ENCODE results near the gene ROBO1.

DNA sequence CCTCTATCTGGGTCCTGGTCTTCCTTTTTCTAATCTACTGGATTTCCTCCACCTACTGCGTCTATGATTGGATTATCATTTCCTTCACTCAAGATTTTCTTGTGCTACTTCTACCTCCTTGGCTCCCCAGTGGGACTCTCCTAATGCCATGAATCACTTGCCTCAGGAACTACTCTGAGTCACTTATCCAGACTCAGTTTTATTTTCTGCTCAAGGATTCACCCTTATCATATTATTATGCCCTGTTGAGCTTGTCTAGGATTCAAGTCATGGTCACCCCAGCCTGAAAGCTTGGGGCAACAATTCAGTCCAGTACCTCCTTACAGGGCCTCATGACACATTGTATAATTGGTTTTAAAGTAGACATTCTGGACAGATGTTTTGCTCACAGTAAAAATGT, 968.1 kb downstream of the ROBO1 start:
- TF ChIP-seq POLR2AphosphoS5 (IDR thresholded peaks at IDR 0.05; ENCODE audit: borderline replicate concordance, low read depth, low read length) (no peak), EZH2 (IDR thresholded peaks at IDR 0.05) (no peak), FOXP2 (optimal IDR thresholded peaks at IDR 0.05; ENCODE audit: control extremely low read depth, extremely low read length, insufficient read depth) (no peak)

Data from SK-N-MC (cell line).